NCI-H2171 treated with DMSO at 0.1 percent for 48 hours (cell line): ENCODE measurements around the gene NR0B1.

Experiments
- DNase-seq: peaks from one replicate; lab custom pipeline; 2025; lab: John Stamatoyannopoulos, UW

The NR0B1 gene, protein sequence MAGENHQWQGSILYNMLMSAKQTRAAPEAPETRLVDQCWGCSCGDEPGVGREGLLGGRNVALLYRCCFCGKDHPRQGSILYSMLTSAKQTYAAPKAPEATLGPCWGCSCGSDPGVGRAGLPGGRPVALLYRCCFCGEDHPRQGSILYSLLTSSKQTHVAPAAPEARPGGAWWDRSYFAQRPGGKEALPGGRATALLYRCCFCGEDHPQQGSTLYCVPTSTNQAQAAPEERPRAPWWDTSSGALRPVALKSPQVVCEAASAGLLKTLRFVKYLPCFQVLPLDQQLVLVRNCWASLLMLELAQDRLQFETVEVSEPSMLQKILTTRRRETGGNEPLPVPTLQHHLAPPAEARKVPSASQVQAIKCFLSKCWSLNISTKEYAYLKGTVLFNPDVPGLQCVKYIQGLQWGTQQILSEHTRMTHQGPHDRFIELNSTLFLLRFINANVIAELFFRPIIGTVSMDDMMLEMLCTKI

DNA sequence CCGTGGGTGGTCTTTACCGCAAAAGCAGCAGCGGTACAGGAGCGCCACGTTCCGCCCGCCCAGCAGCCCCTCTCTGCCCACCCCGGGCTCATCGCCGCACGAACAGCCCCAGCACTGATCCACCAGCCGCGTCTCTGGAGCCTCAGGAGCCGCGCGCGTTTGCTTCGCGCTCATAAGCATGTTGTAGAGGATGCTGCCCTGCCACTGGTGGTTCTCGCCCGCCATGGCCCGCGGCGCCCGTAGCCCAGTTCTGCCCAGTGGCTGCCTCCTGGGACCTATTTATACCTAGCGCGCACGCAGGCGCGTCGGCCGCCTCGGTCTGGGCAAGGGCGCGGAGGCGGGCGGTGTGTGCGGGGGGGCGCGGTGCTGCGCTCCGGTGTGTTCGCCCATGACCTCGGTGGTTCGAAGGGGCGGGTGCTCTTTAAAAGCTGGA, at the start of gene NR0B1:
Gene NR0B1 (minus strand): TSS at position 252 of the 433 bp plus-strand sequence. CDS start 27 bp downstream, at position 225.
- DNase-seq = no peak

DNA sequence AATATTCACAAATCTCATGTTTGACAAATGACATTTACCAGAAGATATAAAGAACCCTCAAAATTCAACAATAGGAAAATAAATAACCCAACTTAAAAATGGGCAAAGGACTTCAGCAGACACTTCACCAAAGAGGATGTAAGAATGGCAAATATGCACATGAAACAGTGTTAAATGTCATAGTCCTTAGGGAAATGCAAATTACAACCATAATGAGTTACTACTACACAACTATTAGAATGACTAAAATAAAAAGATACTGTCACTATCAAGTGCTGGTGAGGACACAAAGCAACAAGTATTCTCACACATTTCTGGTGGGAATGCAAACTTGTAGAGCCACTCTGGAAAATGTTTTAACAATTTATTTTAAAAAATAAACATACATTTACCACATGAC, 40.8 kb upstream of the NR0B1 start:
- DNase-seq = no peak

DNA sequence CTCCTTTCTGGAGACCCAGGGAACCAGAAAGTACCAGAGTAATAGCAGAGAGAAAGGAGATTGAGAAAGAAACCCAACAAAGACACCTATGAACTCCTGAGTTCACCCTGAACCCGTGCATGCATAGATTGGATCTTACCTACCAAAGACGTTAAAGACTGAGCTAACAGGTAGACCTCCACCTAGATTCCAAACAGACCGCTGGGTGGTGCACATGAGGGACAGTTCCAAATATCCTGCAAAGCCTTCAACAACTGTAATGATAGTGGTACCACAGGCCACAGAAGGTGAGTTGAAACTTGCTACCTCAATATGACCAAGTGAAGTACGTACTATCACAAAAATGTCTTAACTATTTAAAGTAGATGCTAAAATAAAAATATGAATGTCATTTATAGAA, 34.0 kb upstream of the NR0B1 start:
- DNase-seq = no peak

DNA sequence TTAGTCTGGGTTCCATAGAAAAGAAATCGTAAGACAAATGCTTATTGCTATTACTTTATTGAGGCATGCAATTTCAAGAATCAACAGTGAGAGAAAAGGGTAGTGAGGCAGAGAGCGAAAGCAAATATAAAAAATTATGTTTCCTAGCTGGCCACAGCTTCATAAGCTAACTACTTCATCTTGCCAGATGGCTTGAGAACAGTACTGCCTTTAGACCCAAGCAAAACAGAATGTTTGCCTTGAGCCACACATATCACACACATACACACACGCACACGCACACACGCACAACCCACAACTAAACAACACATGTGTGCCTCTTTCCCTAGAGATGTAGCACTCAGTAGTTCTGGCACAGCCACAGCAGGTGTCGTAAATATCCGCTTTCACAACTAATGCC, 31.6 kb upstream of the NR0B1 start:
- no peak for DNase-seq

DNA sequence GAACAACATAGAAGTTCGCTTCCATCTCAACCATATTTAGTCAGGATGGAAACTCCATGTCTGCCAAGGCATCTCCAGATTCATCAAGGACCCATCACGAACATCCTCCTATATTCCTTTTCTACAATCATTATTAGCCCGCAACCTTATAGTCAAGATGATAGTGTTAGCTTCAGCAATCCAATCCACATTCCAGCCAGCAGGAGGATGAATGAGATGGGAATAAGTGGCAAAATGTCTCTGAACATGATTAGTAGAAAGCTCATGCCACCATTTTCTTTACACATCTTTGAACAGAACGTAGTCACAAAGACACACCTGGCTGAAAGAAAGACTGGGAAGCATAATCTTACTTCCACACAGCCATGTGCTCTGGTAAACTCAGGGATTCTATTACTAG, 18.6 kb upstream of the NR0B1 start:
- no peak for DNase-seq

DNA sequence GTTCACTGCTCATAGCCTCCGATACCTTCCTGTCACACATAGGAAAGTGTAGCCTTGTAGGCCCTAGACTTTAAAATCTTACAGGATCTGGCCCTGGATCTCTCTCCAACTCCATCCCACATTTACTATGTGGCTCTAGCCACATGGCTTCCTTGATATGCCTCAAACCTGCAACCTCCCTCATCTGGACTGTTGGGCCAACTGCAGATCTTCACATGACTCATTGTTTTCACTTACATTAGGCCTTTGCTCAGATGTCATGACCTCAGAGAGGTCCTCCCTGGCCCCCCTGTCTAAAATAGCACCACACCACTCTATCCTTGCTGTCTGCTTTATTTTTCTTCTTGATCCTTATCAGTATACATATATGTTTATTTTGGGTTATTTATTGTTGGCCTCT, 8.1 kb upstream of the NR0B1 start:
- DNase-seq = no peak

DNA sequence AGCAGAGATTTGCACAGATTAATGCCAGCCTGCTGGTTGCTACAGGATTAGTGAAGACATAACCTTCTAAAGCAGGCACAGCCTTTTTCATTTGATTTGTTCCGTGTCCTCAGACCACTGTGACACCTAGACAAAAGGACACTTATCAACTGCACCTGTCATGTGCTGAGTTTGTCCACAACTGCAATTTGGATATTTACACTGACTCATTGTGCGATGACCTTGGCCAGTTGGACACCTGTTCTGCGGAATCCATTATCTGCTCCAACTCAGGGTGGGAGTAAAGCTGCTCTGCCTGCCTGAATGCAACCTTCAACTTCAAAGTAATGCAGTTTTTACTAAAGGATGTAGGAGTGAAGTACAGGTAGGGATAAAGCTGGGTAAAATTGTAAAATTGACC, 4.1 kb upstream of the NR0B1 start:
- no peak for DNase-seq

DNA sequence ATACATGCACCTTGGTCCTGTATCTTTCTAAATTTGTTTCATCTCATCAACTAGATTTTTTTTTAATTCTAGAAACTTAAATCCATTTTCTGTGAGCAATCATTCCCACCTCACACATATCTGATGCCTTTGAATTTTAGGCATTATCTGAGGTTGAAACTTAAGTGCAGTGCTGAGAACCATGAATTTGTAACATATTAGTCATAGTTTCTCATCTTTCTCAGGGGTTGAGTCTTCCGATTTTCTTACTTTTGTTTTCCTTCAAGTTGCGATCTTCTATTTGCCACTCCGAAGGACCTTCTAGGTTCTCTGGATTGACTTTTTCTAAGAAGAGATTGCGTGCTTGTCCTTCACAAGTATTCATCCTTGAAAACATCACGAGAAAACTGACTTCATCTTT, 3.7 kb upstream of the NR0B1 start:
- DNase-seq = no peak

DNA sequence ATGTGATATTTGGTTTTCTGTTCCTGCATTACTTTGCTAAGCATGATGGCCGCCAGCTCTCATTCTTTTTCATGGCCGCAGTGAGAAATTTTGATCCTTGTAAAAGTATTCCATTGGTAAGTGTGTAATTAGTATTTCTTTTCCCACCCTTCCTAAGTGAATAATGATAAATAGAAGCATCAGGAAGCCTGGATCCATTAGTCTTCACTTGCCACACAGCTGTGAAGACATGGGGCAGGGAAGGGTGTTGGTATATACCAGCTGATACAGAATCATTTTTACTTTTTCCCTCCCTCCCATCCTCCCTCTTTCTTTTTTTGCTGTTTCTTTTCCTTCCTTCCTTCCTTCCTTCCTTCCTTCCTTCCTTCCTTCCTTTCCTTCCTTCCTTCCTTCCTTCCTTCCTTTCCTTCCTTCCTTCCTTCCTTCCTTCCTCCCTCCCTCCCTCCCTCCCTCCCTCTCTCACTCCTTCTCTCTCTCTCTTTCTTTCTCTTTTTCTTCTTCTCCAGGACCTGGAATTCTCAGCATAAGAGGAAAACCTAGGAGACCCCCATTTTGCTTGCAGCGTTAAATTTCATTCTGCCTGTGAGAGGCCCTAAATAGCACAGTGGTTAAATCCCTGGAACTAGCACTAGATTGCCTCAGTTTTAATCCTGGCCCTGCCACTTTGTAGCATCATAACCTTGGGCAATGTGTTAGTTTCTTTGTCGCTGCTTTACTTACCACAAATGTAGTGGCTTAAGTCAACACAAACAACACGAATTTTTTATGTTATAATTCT, 1.4 kb upstream of the NR0B1 start:
- no peak for DNase-seq

DNA sequence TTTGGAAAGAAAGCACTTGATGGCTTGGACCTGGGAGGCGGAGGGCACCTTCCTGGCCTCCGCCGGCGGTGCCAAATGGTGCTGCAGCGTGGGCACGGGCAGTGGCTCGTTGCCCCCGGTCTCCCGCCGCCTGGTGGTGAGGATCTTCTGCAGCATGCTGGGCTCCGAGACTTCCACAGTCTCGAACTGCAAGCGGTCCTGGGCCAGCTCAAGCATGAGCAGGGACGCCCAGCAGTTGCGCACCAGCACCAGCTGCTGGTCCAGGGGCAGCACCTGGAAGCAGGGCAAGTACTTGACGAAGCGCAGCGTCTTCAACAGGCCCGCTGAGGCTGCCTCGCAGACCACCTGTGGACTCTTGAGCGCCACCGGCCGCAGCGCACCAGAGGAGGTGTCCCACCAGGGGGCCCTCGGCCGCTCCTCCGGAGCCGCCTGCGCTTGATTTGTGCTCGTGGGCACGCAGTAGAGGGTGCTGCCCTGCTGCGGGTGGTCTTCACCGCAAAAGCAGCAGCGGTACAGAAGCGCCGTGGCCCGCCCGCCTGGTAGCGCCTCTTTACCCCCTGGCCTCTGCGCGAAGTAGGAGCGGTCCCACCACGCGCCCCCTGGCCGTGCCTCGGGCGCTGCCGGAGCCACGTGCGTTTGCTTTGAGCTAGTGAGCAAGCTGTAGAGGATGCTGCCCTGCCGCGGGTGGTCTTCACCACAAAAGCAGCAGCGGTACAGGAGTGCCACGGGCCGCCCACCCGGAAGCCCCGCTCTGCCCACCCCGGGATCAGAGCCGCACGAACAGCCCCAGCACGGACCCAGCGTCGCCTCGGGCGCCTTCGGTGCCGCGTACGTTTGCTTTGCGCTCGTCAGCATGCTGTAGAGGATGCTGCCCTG, 689 bp downstream of the NR0B1 start:
- no peak for DNase-seq

DNA sequence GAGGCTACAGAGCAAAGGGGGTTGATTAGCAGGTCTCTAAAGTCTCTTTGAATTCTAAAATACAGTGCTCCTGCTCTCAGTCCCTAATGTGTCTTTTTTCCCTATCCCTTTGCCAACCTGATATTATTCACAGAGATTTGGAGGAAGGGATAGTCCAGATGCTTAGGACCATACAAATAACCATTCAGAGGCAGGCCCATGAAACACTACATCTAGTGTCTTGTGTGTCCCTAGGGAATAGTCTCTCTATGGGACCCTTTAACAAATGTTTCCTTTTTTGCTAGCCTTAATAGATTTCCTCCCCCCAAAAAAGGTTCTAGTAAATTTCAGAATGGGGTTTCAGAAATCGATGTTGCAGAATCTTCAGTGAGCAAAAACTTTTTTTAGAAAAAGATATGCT, 1.7 kb downstream of the NR0B1 start:
- DNase-seq = no peak

DNA sequence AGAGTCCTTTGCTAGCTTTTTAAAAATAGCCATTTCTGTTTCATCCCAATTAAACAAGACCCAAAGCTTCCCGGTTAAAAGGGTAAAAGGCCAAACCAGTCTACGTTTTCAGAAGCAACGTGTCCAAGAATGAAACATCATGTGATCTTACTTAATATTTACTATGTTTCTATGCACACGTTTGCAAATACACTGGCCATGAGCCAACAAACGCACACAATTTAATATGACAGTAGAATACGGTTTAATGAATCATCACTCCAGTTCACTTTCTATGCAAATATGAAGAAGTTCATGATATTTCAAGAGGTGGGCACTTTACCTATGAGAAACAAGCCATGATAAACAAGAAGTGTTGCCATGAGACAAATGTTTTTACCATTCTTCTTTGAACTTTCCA, 4.3 kb downstream of the NR0B1 start:
- no peak for DNase-seq

DNA sequence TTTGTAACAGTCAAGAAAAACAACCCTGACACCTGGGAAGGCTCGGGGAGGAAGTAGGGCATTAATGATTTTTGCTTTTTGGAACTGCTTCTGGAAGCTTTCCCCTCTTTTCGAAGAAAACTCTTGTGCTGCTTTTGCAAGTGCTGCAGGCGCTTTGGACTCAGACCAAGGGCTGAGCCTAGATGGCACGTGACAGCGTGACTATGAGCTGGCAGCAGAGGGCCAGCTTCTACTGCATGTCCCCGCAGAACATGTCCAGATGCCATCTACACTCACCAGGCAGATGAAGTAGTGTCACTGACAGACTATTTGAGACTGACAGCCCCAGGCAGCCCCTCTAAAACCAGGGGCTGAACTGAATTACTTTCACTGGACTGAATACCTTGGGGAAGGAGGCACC, 6.2 kb downstream of the NR0B1 start:
- DNase-seq = no peak

DNA sequence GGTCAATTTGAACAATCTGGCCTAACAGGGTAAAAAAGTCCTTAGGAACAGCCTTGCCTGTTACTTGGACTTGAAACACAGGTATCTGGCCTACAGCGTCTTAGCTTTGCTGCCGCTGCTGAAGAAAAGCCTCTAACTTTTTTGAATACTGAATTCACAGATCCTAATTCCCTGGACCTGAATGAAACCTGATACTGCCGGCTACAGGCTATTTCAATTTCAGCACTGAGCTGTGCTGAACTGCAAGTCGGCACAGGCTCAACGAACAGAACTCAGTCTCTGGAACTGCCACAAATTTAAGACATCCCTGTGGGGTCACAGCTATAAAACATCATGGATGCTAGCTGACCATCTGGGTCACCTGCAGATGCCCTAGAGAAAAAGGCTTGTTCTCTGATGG, 7.2 kb downstream of the NR0B1 start:
- DNase-seq = no peak

DNA sequence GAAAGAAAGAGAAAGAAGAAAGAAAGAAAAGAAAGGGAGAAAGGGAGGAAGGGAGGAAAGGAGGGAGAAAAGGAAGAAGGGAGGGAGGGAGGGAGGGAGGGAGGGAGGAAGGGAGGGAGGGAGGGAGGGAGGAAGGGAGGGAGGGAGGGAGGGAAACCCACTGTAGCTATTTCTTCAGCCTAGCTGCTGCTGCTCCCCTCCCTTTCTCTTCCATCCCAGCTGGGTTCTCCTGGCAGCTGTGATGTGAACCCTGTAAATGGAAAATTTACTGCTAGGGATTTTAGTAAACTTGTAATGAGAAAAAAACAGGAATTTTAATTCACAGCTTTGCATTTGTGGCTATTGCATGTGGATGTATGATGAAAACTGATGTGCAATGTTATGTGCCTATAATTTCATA, 8.0 kb downstream of the NR0B1 start:
- DNase-seq = no peak

DNA sequence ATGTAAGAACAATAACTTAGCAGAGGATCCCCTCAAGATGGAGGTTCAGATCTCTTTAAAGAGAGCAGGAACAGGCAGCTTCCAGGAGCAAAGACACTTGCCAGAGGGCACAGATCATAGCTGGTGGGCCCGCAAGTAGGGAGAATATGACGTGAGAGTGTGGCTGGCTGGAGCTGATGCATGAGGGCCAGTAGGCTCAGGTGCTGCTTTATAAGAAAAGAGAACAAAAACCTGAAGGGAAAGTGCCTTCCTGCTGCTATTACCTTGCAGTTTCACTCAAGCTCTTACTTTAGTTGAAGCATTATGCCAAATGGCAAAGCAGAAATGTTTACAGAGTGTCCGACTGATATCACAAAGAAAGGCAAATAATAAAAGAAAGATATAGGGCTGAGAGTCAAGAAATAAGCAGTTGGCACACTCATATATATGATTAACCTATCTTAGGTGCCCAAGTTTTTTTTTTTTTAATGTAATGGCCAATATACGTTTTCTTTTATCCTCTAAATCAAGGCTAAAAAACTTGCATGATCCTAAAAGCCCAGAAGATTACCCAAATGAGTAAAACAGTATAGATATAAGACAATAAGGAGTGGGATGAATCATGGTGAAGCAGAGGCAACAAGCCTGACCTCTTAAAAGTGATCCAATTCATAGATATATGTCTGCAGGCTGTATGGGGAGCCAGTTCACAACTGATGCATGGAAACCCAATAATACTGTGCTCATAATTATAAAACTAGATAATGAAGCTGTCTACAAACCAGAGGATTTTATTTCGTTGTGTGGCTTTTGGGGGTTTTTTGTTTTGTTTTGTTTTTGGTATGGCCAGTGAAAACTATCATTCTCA, 12.6 kb downstream of the NR0B1 start:
- DNase-seq = no peak

DNA sequence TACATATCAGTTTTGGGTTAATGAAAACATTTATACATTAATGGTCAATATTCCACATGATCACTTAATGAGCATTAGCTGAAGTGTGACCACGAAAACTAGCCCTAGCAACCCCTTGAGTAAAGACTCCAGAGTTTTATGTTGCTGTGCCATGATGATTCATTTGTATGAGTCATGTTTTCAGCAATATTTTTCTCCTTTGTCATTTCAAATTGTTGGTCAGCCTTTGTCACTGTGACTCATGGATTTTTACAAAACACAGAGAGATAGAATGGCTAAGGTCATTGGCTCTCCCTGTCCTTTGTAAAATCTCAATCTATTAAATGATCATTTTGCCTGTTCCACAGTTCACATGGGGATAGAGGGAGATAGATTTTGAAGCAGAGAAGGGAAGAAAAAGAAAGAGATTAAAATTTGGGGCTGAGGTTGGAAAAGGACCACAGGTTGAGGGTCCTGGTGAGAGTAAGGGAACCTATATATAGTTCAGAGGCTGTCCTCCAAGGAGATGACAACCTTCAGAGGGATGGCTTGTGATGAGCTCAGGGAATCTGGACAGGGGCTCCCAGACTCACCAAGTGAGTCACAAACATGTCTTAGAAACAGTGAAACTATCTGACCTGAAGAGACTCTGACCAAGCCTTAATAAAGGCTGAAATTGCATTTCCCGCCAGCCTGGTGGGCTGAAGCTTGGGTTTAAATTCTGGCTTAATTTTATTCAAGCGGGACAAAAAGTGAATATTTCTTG, 25.6 kb downstream of the NR0B1 start:
- DNase-seq = no peak

DNA sequence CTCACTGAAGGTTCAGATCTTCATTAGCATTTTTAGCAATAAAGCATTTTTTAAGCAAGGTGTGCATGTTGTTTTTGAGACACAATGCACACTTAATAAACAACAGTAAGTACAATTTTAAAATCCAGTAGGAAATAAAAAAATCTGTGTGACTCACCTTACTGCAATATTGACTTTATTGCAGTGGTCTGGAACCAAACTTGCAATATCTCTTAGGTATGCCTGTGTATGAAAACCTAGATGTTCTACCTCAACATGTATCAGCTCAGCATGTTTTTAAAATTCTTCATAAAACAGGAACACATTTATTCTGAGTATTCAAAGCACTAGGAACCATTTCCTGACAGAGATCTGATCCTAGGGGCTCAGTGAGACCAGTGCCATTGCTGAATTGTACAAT, 26.7 kb downstream of the NR0B1 start:
- DNase-seq = no peak

DNA sequence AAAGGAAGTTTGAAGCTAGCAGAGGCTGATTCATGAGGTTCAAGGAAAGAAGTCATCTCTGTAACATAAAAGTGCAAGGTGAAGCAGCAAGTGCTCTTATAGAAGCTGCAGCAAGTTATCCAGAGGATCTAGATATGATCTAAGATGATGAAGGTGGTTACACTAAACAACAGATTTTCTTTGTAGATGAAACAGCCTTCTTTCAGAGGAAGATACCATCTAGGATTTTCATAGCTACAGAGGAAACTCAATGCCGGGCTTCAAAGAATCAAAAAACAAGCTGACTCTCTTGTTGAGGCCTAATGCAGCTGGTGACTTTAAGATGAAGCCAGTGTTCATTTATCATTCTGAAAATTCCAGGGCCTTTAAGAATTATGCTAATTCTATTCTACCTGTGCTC, 28.8 kb downstream of the NR0B1 start:
- DNase-seq = no peak

DNA sequence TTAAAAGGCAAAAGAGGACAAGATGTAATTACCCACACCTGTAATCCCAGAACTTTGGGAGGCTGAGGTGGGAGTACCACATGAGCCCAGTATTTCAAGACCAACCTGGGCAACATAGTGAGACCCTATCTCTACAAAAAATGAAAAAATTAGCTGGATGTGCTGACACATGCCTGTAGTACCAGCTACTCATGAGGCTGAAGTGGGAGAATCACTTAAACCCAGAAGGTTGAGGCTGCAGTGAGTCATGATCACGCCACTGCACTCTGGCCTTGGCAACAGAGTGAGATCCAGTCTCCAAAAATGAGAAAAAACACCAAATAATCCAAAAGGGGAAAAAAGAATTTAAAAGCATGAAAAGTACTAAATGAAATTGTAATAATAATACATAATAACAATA, 30.8 kb downstream of the NR0B1 start:
- no peak for DNase-seq

DNA sequence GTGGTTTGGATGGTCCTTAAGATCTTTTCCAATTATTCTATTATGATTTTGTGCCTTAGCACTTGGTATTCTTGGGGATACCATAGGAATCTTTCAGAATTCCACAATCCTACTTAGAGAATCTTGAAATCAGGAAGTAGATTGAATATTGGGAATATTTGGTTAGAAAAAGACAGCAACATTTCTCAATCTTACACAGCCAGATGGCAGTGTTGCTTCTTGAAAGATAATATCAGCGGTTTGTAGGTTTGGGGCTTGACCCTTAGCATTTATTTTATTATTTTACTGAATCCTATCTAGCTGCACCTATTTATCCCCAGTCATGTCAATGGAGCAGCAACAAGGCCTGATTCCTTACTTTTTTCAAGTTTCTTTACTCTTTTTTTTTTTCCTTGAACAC, 33.7 kb downstream of the NR0B1 start:
- no peak for DNase-seq
